Keratinocyte (primary cell): ENCODE data around the gene LRP10. TPM values are rescaled to one million over a fixed set of nuclear protein-coding genes. Genes with fewer than 3 reads are reported as not detected.

Source experiments
- DNase-seq: peaks from one replicate; pipeline ENCODE4 v3.0.0-alpha.2; 2011; ENCODE audit warnings: low read depth, missing footprints, low spot score
- FAIRE-seq: peaks from 2 replicates; lab custom pipeline; 2011; peaks lifted over from hg19 to GRCh38; lab: Jason Lieb, UNC
- H2AFZ ChIP-seq: 2 replicates; pipeline ENCODE4 v1.6.0; 2012; ENCODE audit warnings: low read length, control low read depth, inconsistent platforms; ENCODE audit not compliant: control insufficient read depth
- H3K27ac ChIP-seq: 2 replicates; pipeline ENCODE4 v1.5.1; 2011; ENCODE audit warnings: low read length; ENCODE audit not compliant: control insufficient read depth, insufficient read depth
- H3K27me3 ChIP-seq: 3 replicates; pipeline ENCODE4 v1.6.0; 2011; ENCODE audit warnings: low read length; ENCODE audit not compliant: control insufficient read depth, insufficient read depth; ENCODE audit errors: extremely low read depth
- H3K36me3 ChIP-seq, 2 experiments: 2 replicates in 1 of 2; 3 replicates in 1 of 2; pipeline ENCODE4 v1.5.1; 2011; ENCODE audit warnings: low read length in 2 of 2, mild to moderate bottlenecking in 1 of 2; ENCODE audit not compliant: control insufficient read depth in 2 of 2, insufficient read depth in 2 of 2; ENCODE audit errors: extremely low read depth in 1 of 2
- H3K4me1 ChIP-seq: 3 replicates; pipeline ENCODE4 v1.5.1; 2011; ENCODE audit warnings: low read length; ENCODE audit not compliant: control insufficient read depth, insufficient read depth; ENCODE audit errors: extremely low read depth
- H3K4me2 ChIP-seq: 3 replicates; pipeline ENCODE4 v1.6.0; 2011; ENCODE audit warnings: low read depth, low read length; ENCODE audit not compliant: control insufficient read depth, insufficient read depth; ENCODE audit errors: extremely low read depth
- H3K4me3 ChIP-seq, 3 experiments: fragments of 200-600 bp in 1 of 3; sonication (generic) in 1 of 3; 2 replicates in 2 of 3; 3 replicates in 1 of 3; pipeline ENCODE4 v1.5.1; 2011 to 2016; ENCODE audit warnings: low read length in 3 of 3, mild to moderate bottlenecking in 3 of 3, control low read depth in 2 of 3, inconsistent platforms in 1 of 3, low read depth in 1 of 3, mixed read lengths in 1 of 3, mixed run types in 1 of 3, moderate library complexity in 1 of 3; ENCODE audit not compliant: control insufficient read depth in 2 of 3, insufficient read depth in 2 of 3; ENCODE audit errors: extremely low read depth in 1 of 3
- H3K79me2 ChIP-seq: 2 replicates; pipeline ENCODE4 v1.6.0; 2012; ENCODE audit warnings: low read length; ENCODE audit not compliant: control insufficient read depth, insufficient read depth
- H3K9ac ChIP-seq: 3 replicates; pipeline ENCODE4 v1.6.0; 2011; ENCODE audit warnings: low read length; ENCODE audit not compliant: control insufficient read depth, insufficient read depth; ENCODE audit errors: extremely low read depth
- H3K9me1 ChIP-seq: 3 replicates; pipeline ENCODE4 v1.6.0; 2011; ENCODE audit warnings: low read length; ENCODE audit not compliant: control insufficient read depth, insufficient read depth; ENCODE audit errors: extremely low read depth
- H3K9me3 ChIP-seq: 2 replicates; pipeline ENCODE4 v1.5.1; 2012; ENCODE audit warnings: low read depth, low read length; ENCODE audit not compliant: control insufficient read depth
- H4K20me1 ChIP-seq: 3 replicates; pipeline ENCODE4 v1.6.0; 2011; ENCODE audit warnings: low read length; ENCODE audit not compliant: control insufficient read depth, insufficient read depth; ENCODE audit errors: extremely low read depth
- CTCF ChIP-seq, 3 experiments: IDR thresholded peaks in 1 of 3; conservative IDR thresholded peaks in 1 of 3; optimal IDR thresholded peaks in 1 of 3; 2 replicates in 2 of 3; 3 replicates in 1 of 3; pipeline versions ENCODE3 to v1.5.1; 2011; ENCODE audit warnings: low read length in 3 of 3, mild to moderate bottlenecking in 3 of 3, moderate library complexity in 2 of 3, control low read depth in 1 of 3, inconsistent platforms in 1 of 3; ENCODE audit not compliant: insufficient read depth in 2 of 3; ENCODE audit errors: extremely low read depth in 1 of 3
- EZH2 ChIP-seq: IDR thresholded peaks from one replicate; pipeline ENCODE4 v1.6.1; 2012; ENCODE audit warnings: inconsistent platforms, mild to moderate bottlenecking, low read length, moderate library complexity
- dilution Hi-C: fragments of 300-500 bp; cut with MboI; formaldehyde crosslinking; loops from one replicate; pipeline ENCODE4 v1.7.0; 2020; ENCODE audit warnings: low sequenced_read_pairs; ENCODE audit not compliant: extremely low pct_ligation_motif_present
- polyA plus RNA-seq, 5 experiments: library from polyadenylated mRNA; depleted of rRNA in 3 of 5; stranded (reverse) in 3 of 5; stranded (forward) in 1 of 5; unstranded in 1 of 5; fragments of >200 nt; gene quantifications; 1 replicate in 1 of 5; 2 replicates in 3 of 5; 3 replicates in 1 of 5; pipeline versions ENCODE4 v1.2.1 to v1.2.3, GENCODE V29; 2011 to 2012; ENCODE audit warnings: missing spikeins in 2 of 5, low read depth in 1 of 5, low replicate concordance in 1 of 5

The LRP10 gene
- polyA plus RNA-seq, 1 donor (not counting 4 experiments of a cell fraction or from before 2014, with no cell fraction given), result 36.7 TPM

- Histone ChIP-seq H3K9me1 (no peaks in the 10 kb centered on the region), H3K4me2 (no peak overlapping the region), H3K4me1 (peaks cover 14% of the 10 kb centered on the region), H3K79me2 (no peaks in the 10 kb centered on the region), H3K4me3 (no peak overlapping the region), H3K36me3 (peaks cover 22 to 36% of the 10 kb centered on the region in 2 experiments), H4K20me1 (no peaks in the 10 kb centered on the region), H3K9me3 (no peaks in the 10 kb centered on the region), H3K27ac (no peak overlapping the region), H3K9ac (no peak overlapping the region), H3K27me3 (no peaks in the 10 kb centered on the region), H2AFZ (no peak overlapping the region)
- DNase-seq (no peak), FAIRE-seq (no peak)
- TF ChIP-seq CTCF (optimal IDR thresholded peaks at IDR 0.05 in 1 of 3, IDR thresholded peaks at IDR 0.05 in 1 of 3, conservative IDR thresholded peaks at IDR 0.05 in 1 of 3; ENCODE audit: extremely low read depth in 1 of 3, insufficient read depth in 2 of 3, low read length in 3 of 3), result no peak
- TF ChIP-seq EZH2, result no peak
- dilution Hi-C loops, result no loop called here
Observed at GRCh38 chr14:22901799-22902198, 30.3 kb downstream of the LRP10 start.

GRCh38 chr14:22903742-22904087 is 32.2 kb downstream of the LRP10 start:
- Histone ChIP-seq H3K9ac (no peak overlapping the region), H3K27ac (no peak overlapping the region), H3K27me3 (no peaks in the 10 kb centered on the region), H3K4me2 (no peak overlapping the region), H3K4me1 (peaks cover 4% of the 10 kb centered on the region), H4K20me1 (no peaks in the 10 kb centered on the region), H3K9me3 (no peaks in the 10 kb centered on the region), H3K79me2 (no peaks in the 10 kb centered on the region), H3K9me1 (no peaks in the 10 kb centered on the region), H3K36me3 (peaks cover 24 to 39% of the 10 kb centered on the region in 2 experiments), H3K4me3 (no peak overlapping the region), H2AFZ (no peak overlapping the region)
- FAIRE-seq (no peak), DNase-seq (no peak)
- dilution Hi-C loops, result no loop called here
- TF ChIP-seq EZH2, result no peak
- no peak for TF ChIP-seq CTCF (optimal IDR thresholded peaks at IDR 0.05 in 1 of 3, IDR thresholded peaks at IDR 0.05 in 1 of 3, conservative IDR thresholded peaks at IDR 0.05 in 1 of 3; ENCODE audit: extremely low read depth in 1 of 3, insufficient read depth in 2 of 3, low read length in 3 of 3)
